Activated B cell treated with CpG ODN at 0.5 μM for 24 hours (primary cell): ENCODE measurements around the gene SEC31B. TPM values are rescaled to one million over a fixed set of nuclear protein-coding genes. Genes with fewer than 3 reads are reported as not detected.

ENCODE experiments used
- ATAC-seq: fragments of 200-7000 bp; cut with Tn5 transposase; one replicate; pipeline ENCODE4 v1.10.0; 2021; ENCODE audit warnings: low read depth, mild to moderate bottlenecking, moderate library complexity
- CTCF ChIA-PET: fragments of 350-600 bp; sonication (Branson Sonifier 250); formaldehyde crosslinking; loops from one replicate; lab custom pipeline; 2021; ENCODE audit warnings: antibody characterized with exemption; lab: Charles Lee
- POLR2A ChIA-PET: fragments of 350-600 bp; sonication (Branson Sonifier 250); formaldehyde crosslinking; loops from one replicate; lab custom pipeline; 2021; ENCODE audit warnings: antibody characterized with exemption; lab: Charles Lee
- DNase-seq: peaks from one replicate; pipeline ENCODE4 v3.0.0; 2022
- H3K27ac Mint-ChIP-seq: one replicate; pipeline ENCODE4 v1.8.0; 2020; ENCODE audit warnings: mixed read lengths
- H3K27me3 Mint-ChIP-seq: one replicate; pipeline ENCODE4 v1.8.0; 2021; ENCODE audit warnings: mixed read lengths
- H3K36me3 Mint-ChIP-seq: one replicate; pipeline ENCODE4 v1.8.0; 2021; ENCODE audit warnings: low read depth, mixed read lengths
- H3K4me1 Mint-ChIP-seq: one replicate; pipeline ENCODE4 v1.8.0; 2021; ENCODE audit warnings: mixed read lengths
- H3K4me3 Mint-ChIP-seq: one replicate; pipeline ENCODE4 v1.8.0; 2020; ENCODE audit warnings: mild to moderate bottlenecking, mixed read lengths
- H3K9me3 Mint-ChIP-seq: one replicate; pipeline ENCODE4 v1.8.0; 2020; ENCODE audit warnings: mixed read lengths
- intact Hi-C: fragments of 100-400 bp; cut with micrococcal nuclease; formaldehyde crosslinking; loops from one replicate; pipeline ENCODE4 v1.15.1; 2024
- total RNA-seq: library from RNA; stranded (reverse); gene quantifications from 2 replicates; pipeline ENCODE4 v1.2.3, GENCODE V29; 2022
- TF ChIP-seq, protein P1 (sequence below): fragments of 200-600 bp; IDR thresholded peaks from one replicate; pipeline ENCODE4 v1.8.0; 2022; ENCODE audit warnings: antibody characterized with exemption, mild to moderate bottlenecking

SEC31B gene
- total RNA-seq, 1 donor from 2014 or later = 21.6 TPM

DNA sequence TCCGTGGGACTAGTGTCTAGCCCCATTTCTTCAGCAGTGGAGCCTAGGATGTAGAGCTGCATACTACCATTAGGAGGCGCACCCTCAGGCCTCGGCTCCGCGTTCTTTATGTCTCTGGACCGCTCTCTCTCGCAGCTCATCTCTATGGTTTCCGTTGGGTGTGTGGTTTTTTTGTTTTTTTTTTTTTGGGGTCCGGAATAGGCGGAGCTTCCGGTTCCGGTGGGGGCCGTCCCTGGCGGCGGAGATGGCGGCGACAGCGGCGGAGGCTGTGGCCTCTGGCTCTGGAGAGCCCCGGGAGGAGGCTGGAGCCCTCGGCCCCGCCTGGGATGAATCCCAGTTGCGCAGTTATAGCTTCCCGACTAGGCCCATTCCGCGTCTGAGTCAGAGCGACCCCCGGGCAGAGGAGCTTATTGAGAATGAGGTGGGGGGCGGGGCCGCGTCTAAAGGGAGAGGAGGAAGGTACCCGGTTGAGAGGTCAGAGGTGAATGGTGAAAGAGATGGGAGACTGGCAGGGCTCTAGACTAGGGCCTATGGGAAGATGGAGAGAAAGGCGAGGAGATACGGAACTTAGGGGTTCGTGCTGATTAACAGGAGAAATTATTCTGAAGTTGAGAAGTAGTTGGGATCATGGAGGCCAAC, 16.2 kb upstream of the SEC31B start, which contains the start of gene HIF1AN:
Gene HIF1AN, plus strand, starts transcription at position 229 of the 639 bp plus-strand sequence. Its CDS starts 16 bp downstream, at position 245.
- Mint-ChIP-seq H3K36me3 (peaks cover 32% of the 10 kb centered on the region), H3K27ac (no peak within 1 kb of the TSS), H3K9me3 (no peaks in the 10 kb centered on the region), H3K4me1 (peaks cover 14% of the 10 kb centered on the region), H3K27me3 (no peaks in the 10 kb centered on the region), H3K4me3 (no peak within 1 kb of the TSS)
- ATAC-seq = peak; percentile 100
- TF ChIP-seq, protein P1, sequence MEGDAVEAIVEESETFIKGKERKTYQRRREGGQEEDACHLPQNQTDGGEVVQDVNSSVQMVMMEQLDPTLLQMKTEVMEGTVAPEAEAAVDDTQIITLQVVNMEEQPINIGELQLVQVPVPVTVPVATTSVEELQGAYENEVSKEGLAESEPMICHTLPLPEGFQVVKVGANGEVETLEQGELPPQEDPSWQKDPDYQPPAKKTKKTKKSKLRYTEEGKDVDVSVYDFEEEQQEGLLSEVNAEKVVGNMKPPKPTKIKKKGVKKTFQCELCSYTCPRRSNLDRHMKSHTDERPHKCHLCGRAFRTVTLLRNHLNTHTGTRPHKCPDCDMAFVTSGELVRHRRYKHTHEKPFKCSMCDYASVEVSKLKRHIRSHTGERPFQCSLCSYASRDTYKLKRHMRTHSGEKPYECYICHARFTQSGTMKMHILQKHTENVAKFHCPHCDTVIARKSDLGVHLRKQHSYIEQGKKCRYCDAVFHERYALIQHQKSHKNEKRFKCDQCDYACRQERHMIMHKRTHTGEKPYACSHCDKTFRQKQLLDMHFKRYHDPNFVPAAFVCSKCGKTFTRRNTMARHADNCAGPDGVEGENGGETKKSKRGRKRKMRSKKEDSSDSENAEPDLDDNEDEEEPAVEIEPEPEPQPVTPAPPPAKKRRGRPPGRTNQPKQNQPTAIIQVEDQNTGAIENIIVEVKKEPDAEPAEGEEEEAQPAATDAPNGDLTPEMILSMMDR = peak; percentile 3
- ChIA-PET CTCF (interaction anchor here (1.2 to 1.4 kb wide), 5 partner anchors 9 to 877 kb away, joined by 3 to 6 read pairs (median 4); partner anchors contain the start of gene ENTPD7), POLR2A (interaction anchor here (0.6 to 1.9 kb wide), 17 partner anchors 9 to 1308 kb away, joined by 3 to 14 read pairs (median 4); partner anchors contain the start of genes COX15, CUTC, CWF19L1 and GOT1)
- DNase-seq = peak; percentile 79
- intact Hi-C loops = loop anchor here (1.0 to 10.0 kb wide), 6 partner anchors 55 to 1969 kb away; partner anchors contain the start of genes ACTR1A, BTRC, ERLIN1 and LZTS2

DNA sequence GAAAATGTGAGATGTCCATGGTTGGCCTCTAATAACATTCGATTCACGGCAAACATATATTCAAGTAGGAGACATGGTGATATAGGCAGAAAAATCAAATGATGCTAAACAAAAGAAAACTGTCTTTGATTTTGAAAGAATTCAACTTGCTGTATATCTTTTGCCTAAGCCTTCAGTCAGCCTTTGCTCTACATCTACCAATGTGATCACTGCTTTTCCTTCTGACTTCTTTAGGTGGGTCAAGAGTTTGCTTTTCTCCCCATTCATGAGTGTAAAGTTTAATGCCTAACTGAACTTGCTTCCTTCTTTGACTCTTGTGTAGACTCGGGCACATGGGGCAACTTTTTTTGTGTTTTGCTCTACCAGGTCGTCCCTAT, 15.7 kb upstream of the SEC31B start:
- H3K36me3 Mint-ChIP-seq = peaks cover 27% of the 10 kb centered on the region
- H3K27me3 Mint-ChIP-seq = no peaks in the 10 kb centered on the region
- no peak overlapping the region for H3K27ac Mint-ChIP-seq
- ChIA-PET POLR2A (interaction anchor here (0.6 to 1.9 kb wide), 15 partner anchors 8 to 1308 kb away, joined by 3 to 14 read pairs (median 4); partner anchors contain the start of genes COX15, CUTC, CWF19L1 and GOT1), CTCF (interaction anchor here (1.2 to 1.4 kb wide), 5 partner anchors 9 to 876 kb away, joined by 3 to 6 read pairs (median 4); partner anchors contain the start of gene ENTPD7)
- no peaks in the 10 kb centered on the region for H3K9me3 Mint-ChIP-seq
- DNase-seq (no peak), ATAC-seq (peak; percentile 4)
- intact Hi-C loops = loop anchor here (1.0 to 10.0 kb wide), 6 partner anchors 54 to 1969 kb away; partner anchors contain the start of genes ACTR1A, BTRC, ERLIN1 and LZTS2
- TF ChIP-seq, protein P1 = peak; percentile 18
- H3K4me3 Mint-ChIP-seq = no peak overlapping the region
- peaks cover 15% of the 10 kb centered on the region for H3K4me1 Mint-ChIP-seq

DNA sequence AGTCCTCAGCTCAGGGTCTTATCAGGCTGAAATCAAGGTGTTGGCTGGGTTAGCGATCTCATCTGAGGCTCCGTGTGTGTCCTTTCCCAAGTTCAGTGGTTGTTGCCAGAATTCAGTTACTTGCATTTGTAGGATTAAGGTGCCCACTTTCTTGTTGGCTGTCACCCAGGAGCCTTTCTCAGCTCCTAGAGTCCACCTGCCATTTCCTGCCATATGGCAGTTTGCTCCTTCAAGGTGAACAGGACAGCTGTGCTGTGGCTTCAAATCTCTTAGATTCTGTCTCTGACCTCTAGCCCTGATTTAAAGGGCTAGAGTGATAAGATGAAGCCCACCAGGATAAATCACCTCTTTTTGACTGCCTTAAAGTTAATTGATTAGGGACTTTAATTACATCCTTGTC, 15.1 kb upstream of the SEC31B start:
- ATAC-seq (no peak), DNase-seq (no peak)
- H3K4me1 Mint-ChIP-seq = peaks cover 21% of the 10 kb centered on the region
- no peaks in the 10 kb centered on the region for H3K9me3 Mint-ChIP-seq
- ChIA-PET POLR2A (interaction anchor here (0.8 to 1.9 kb wide), 3 partner anchors 8 to 291 kb away, joined by 3 to 12 read pairs (median 5); no protein-coding TSS in a partner anchor), CTCF (interaction anchor here (1.2 kb wide), 1 partner anchor 876 kb away, joined by 3 read pairs; the partner anchor contains the start of gene ENTPD7)
- H3K27me3 Mint-ChIP-seq = no peaks in the 10 kb centered on the region
- no peak overlapping the region for H3K4me3 Mint-ChIP-seq
- H3K27ac Mint-ChIP-seq = no peak overlapping the region
- H3K36me3 Mint-ChIP-seq = peaks cover 24% of the 10 kb centered on the region
- intact Hi-C loops = loop anchor here (1.0 to 10.0 kb wide), 6 partner anchors 53 to 1970 kb away; partner anchors contain the start of genes ACTR1A, BTRC, ERLIN1 and LZTS2
- TF ChIP-seq, protein P1 = no peak

DNA sequence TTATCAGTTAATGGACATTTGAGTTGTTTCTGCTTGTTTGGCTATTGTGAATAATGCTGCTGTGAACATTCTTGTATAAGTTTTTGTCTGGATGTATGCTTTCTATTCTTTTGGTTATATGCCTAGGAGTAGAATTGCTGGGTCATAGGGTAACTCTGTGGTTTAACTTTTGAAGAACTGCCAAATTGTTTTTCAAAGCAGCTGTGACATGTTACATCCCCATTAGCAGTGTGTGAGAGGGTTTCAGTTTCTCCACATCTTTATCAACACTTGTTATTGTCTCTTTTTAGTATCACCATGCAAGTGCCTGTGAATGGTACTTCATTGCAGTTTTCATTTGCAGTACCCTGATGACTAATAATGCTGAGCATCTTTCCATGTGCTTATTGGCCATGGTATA, 12.1 kb upstream of the SEC31B start:
- no peak for ATAC-seq
- intact Hi-C loops = loop anchor here (10.0 kb wide), 1 partner anchor 1973 kb away; the partner anchor contains the start of genes ACTR1A and SUFU
- H3K9me3 Mint-ChIP-seq = no peaks in the 10 kb centered on the region
- DNase-seq = no peak
- no peak overlapping the region for H3K4me3 Mint-ChIP-seq
- POLR2A ChIA-PET = no interaction called here
- CTCF ChIA-PET = no interaction called here
- H3K36me3 Mint-ChIP-seq = peaks cover 16% of the 10 kb centered on the region
- H3K4me1 Mint-ChIP-seq = peaks cover 24% of the 10 kb centered on the region
- TF ChIP-seq, protein P1 = no peak
- no peaks in the 10 kb centered on the region for H3K27me3 Mint-ChIP-seq
- no peak overlapping the region for H3K27ac Mint-ChIP-seq
